Measurements from ENCODE around the gene PIP5K1B. TPM values are rescaled to one million over a fixed set of nuclear protein-coding genes. Genes with fewer than 3 reads are reported as not detected.

Gene PIP5K1B
- total and polyA plus RNA-seq, 2 donors (not counting 1 experiment from before 2014, with no cell fraction given) = under 0.01 to 0.03 TPM

DNA sequence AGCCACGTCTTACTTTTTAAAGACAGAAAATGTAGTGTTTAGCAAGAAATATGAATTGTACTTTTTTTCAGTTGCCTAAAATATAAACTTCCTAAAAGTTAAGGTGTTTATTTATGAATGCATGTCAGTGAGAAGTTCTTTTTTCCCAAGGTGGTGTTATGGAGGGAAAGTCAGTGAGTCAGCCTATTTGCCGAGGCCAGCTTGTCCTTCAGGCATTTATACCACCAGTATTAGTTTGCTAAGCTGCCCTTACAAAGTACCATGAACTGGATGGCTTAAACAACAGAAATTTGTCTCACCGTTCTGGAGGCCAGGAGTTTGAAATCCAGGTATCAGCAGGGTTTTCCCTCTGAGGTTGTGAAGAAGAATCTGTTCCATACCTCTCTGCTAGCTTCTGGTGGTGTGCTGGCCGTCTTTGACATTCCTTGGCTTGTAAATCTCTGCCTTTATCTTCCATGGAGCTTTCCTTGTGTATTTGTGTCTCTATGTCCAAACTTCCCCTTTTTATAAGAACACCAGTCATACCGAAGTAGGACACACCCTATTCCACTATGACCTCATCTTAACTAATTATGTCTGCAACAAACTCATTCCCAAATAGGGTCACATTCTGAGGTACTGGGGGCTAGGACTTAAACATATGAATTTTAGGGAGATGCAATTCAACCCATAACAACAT, 270.5 kb downstream of the PIP5K1B start:
- Histone ChIP-seq H4K20me1 (ENCODE audit: control insufficient read depth, extremely low read depth, insufficient read depth, low read length) (no peaks in the 10 kb centered on the region), H3K9ac (ENCODE audit: insufficient read depth, low read length) (no peak overlapping the region), H3K4me1 (ENCODE audit: control insufficient read depth, extremely low read depth, insufficient read depth, low read length) (no peaks in the 10 kb centered on the region), H3K36me3 (ENCODE audit: control insufficient read depth, insufficient read depth, low read length) (no peaks in the 10 kb centered on the region), H3K79me2 (ENCODE audit: control insufficient read depth, insufficient read depth, low read length) (no peaks in the 10 kb centered on the region), H3K4me3 (replicated peaks in 1 of 4; ENCODE audit: control extremely low read depth in 1 of 4, insufficient read depth in 1 of 4, low read depth in 3 of 4, low read length in 4 of 4) (no peak overlapping the region), H3K27me3 (ENCODE audit: control insufficient read depth, insufficient read depth, low read length) (peaks cover 5% of the 10 kb centered on the region), H3K27ac (ENCODE audit: insufficient read depth, low read length) (no peak overlapping the region), H2AFZ (ENCODE audit: low read length) (no peak overlapping the region), H3K4me2 (ENCODE audit: extremely low read depth, insufficient read depth, low read length) (no peak overlapping the region), H3K9me3 (ENCODE audit: control insufficient read depth, insufficient read depth, low read depth, low read length) (no peaks in the 10 kb centered on the region)
- TF ChIP-seq EZH2 (IDR thresholded peaks at IDR 0.05; ENCODE audit: low read length, missing control alignments) = no peak
- no peak for DNase-seq (ENCODE audit: low read depth in 2 of 2)

DNA sequence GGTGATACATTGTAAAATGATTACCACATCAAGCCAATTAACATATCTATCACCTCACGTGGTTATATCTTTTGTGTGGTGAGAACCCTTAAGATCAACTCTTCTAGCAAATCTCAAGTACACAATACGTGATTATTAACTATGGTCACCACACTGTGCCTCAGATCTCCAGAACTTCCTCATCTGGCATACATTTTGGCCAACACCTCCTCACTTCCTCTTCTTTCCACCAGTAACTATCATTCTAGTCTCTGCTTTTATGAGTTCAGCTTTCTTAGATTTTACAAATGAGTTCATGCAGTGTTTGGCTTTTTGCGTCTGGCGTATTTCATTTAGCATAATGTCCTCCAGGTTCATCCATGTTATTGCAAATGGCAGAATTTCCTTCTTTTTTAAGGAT, 273.0 kb downstream of the PIP5K1B start:
- no peak overlapping the region for H3K9ac ChIP-seq (ENCODE audit: insufficient read depth, low read length)
- no peaks in the 10 kb centered on the region for H4K20me1 ChIP-seq (ENCODE audit: control insufficient read depth, extremely low read depth, insufficient read depth, low read length)
- H3K36me3 ChIP-seq (ENCODE audit: control insufficient read depth, insufficient read depth, low read length) = no peaks in the 10 kb centered on the region
- H3K79me2 ChIP-seq (ENCODE audit: control insufficient read depth, insufficient read depth, low read length) = no peaks in the 10 kb centered on the region
- H3K27me3 ChIP-seq (ENCODE audit: control insufficient read depth, insufficient read depth, low read length) = peaks cover 5% of the 10 kb centered on the region
- TF ChIP-seq EZH2 (IDR thresholded peaks at IDR 0.05; ENCODE audit: low read length, missing control alignments) = no peak
- TF ChIP-seq, protein P1, sequence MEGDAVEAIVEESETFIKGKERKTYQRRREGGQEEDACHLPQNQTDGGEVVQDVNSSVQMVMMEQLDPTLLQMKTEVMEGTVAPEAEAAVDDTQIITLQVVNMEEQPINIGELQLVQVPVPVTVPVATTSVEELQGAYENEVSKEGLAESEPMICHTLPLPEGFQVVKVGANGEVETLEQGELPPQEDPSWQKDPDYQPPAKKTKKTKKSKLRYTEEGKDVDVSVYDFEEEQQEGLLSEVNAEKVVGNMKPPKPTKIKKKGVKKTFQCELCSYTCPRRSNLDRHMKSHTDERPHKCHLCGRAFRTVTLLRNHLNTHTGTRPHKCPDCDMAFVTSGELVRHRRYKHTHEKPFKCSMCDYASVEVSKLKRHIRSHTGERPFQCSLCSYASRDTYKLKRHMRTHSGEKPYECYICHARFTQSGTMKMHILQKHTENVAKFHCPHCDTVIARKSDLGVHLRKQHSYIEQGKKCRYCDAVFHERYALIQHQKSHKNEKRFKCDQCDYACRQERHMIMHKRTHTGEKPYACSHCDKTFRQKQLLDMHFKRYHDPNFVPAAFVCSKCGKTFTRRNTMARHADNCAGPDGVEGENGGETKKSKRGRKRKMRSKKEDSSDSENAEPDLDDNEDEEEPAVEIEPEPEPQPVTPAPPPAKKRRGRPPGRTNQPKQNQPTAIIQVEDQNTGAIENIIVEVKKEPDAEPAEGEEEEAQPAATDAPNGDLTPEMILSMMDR (conservative IDR thresholded peaks at IDR 0.05 in 1 of 2, IDR thresholded peaks at IDR 0.05 in 1 of 2; ENCODE audit: low read depth in 1 of 2, low read length in 2 of 2) = no peak
- H3K4me1 ChIP-seq (ENCODE audit: control insufficient read depth, extremely low read depth, insufficient read depth, low read length) = no peaks in the 10 kb centered on the region
- H3K27ac ChIP-seq (ENCODE audit: insufficient read depth, low read length) = no peak overlapping the region
- H3K9me3 ChIP-seq (ENCODE audit: control insufficient read depth, insufficient read depth, low read depth, low read length) = no peaks in the 10 kb centered on the region
- no peak overlapping the region for H2AFZ ChIP-seq (ENCODE audit: low read length)
- no peak for DNase-seq (ENCODE audit: low read depth in 2 of 2)
- no peak overlapping the region for H3K4me2 ChIP-seq (ENCODE audit: extremely low read depth, insufficient read depth, low read length)
- H3K4me3 ChIP-seq (replicated peaks in 1 of 4; ENCODE audit: control extremely low read depth in 1 of 4, insufficient read depth in 1 of 4, low read depth in 3 of 4, low read length in 4 of 4) = no peak overlapping the region

DNA sequence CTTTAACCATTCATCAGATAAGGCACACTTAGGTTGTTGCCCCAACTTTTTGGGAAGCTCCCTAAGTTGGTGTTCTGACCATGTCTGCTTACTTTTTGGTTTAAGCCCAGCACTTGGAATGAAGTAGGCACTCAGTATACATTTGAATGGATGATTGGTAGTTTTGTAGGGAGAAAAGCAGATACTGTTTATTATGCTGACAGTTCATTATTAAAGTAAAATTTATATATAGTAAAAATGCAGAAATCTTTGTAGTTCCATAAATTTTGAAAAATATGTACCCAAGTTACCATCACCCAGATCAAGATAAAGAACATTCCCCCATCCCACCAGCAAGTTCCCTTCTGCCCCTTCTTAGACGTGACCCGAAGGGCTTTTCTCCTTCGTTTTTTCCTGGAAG, 273.5 kb downstream of the PIP5K1B start:
- TF ChIP-seq, protein P1 (conservative IDR thresholded peaks at IDR 0.05 in 1 of 2, IDR thresholded peaks at IDR 0.05 in 1 of 2; ENCODE audit: low read depth in 1 of 2, low read length in 2 of 2) = no peak
- no peak for TF ChIP-seq EZH2 (IDR thresholded peaks at IDR 0.05; ENCODE audit: low read length, missing control alignments)

More for the DNA sequence above, 273.5 kb downstream of the PIP5K1B start:
- Histone ChIP-seq H4K20me1 (ENCODE audit: control insufficient read depth, extremely low read depth, insufficient read depth, low read length) (no peaks in the 10 kb centered on the region), H3K9me3 (ENCODE audit: control insufficient read depth, insufficient read depth, low read depth, low read length) (no peaks in the 10 kb centered on the region), H3K4me2 (ENCODE audit: extremely low read depth, insufficient read depth, low read length) (no peak overlapping the region), H3K27ac (ENCODE audit: insufficient read depth, low read length) (no peak overlapping the region), H3K4me1 (ENCODE audit: control insufficient read depth, extremely low read depth, insufficient read depth, low read length) (no peaks in the 10 kb centered on the region), H2AFZ (ENCODE audit: low read length) (no peak overlapping the region), H3K36me3 (ENCODE audit: control insufficient read depth, insufficient read depth, low read length) (no peaks in the 10 kb centered on the region), H3K79me2 (ENCODE audit: control insufficient read depth, insufficient read depth, low read length) (no peaks in the 10 kb centered on the region), H3K4me3 (replicated peaks in 1 of 4; ENCODE audit: control extremely low read depth in 1 of 4, insufficient read depth in 1 of 4, low read depth in 3 of 4, low read length in 4 of 4) (no peak overlapping the region), H3K9ac (ENCODE audit: insufficient read depth, low read length) (no peak overlapping the region), H3K27me3 (ENCODE audit: control insufficient read depth, insufficient read depth, low read length) (peaks cover 5% of the 10 kb centered on the region)
- no peak for DNase-seq (ENCODE audit: low read depth in 2 of 2)

All from fibroblast of lung (primary cell).